Fibroblast of skin of left quadriceps (primary cell): Measurements from ENCODE around the gene RPP25.
A peak's percentile ranks its signal among the peaks of the same experiment; 100 is the strongest.
"Not testable (repeated sequence)": the region's sequence is repeated elsewhere in the genome, so short reads cannot be mapped to it uniquely, and the experiment has no call there.

Experiments used
- DNase-seq, 2 experiments: peaks; one replicate each; pipeline ENCODE4 v3.0.0-alpha.2; 2013; ENCODE audit warnings: low read depth in 2 of 2

The RPP25 gene

GRCh38 chr15:74962671-74963070, 6.1 kb upstream of the RPP25 start:
- DNase-seq, result no peak

GRCh38 chr15:74962219-74962618, 5.6 kb upstream of the RPP25 start:
- DNase-seq, result no peak

GRCh38 chr15:74961616-74962015, 5.0 kb upstream of the RPP25 start:
- DNase-seq, result no peak

- no peak for DNase-seq
Measured at GRCh38 chr15:74960995-74961588, 4.5 kb upstream of the RPP25 start.

GRCh38 chr15:74960286-74960685, 3.7 kb upstream of the RPP25 start:
- no peak for DNase-seq

- DNase-seq, result no peak
Measured at GRCh38 chr15:74959586-74959939, 3.0 kb upstream of the RPP25 start.

GRCh38 chr15:74958908-74959585, 2.5 kb upstream of the RPP25 start:
- no peak for DNase-seq

- DNase-seq, result no peak
Measured at GRCh38 chr15:74958320-74958907, 1.8 kb upstream of the RPP25 start.

- no peak for DNase-seq
Measured at GRCh38 chr15:74957476-74958035, 984 bp upstream of the RPP25 start.

- no peak for DNase-seq
Measured at GRCh38 chr15:74955796-74956647, 550 bp downstream of the RPP25 start.

- no peak for DNase-seq
Measured at GRCh38 chr15:74955017-74955416, 1.6 kb downstream of the RPP25 start.

GRCh38 chr15:74954515-74954914, 2.1 kb downstream of the RPP25 start:
- no peak for DNase-seq

GRCh38 chr15:74951006-74951405, 5.6 kb downstream of the RPP25 start:
- no peak for DNase-seq

GRCh38 chr15:74950078-74950908, 6.3 kb downstream of the RPP25 start:
- DNase-seq, result peak; percentile 42 to 44

GRCh38 chr15:74937590-74938371, 18.8 kb downstream of the RPP25 start, which contains the start of gene COX5A:
Gene COX5A (minus strand): TSS chr15:74938073. CDS start chr15:74938014, 59 bp downstream.
- DNase-seq, result peak; percentile 90 to 93

- DNase-seq, result no peak
Measured at GRCh38 chr15:74937272-74937589, 19.3 kb downstream of the RPP25 start.

GRCh38 chr15:74935193-74935592, 21.4 kb downstream of the RPP25 start:
- DNase-seq, result not testable (repeated sequence)

GRCh38 chr15:74933573-74933972, 23.0 kb downstream of the RPP25 start:
- no peak for DNase-seq

GRCh38 chr15:74928771-74929198, 27.8 kb downstream of the RPP25 start:
- no peak for DNase-seq

- no peak for DNase-seq
Measured at GRCh38 chr15:74924525-74924924, 32.0 kb downstream of the RPP25 start.
